Cerebellar cortex (tissue), 1 donor: Measurements from ENCODE around the gene BTBD1.
"Not testable (repeated sequence)": the region's sequence is repeated elsewhere in the genome, so short reads cannot be mapped to it uniquely, and the experiment has no call there.

Experiments used
- DNase-seq: peaks from one replicate; pipeline ENCODE4 v3.0.0-alpha.2; 2015; ENCODE audit warnings: low spot score

BTBD1 gene

DNA sequence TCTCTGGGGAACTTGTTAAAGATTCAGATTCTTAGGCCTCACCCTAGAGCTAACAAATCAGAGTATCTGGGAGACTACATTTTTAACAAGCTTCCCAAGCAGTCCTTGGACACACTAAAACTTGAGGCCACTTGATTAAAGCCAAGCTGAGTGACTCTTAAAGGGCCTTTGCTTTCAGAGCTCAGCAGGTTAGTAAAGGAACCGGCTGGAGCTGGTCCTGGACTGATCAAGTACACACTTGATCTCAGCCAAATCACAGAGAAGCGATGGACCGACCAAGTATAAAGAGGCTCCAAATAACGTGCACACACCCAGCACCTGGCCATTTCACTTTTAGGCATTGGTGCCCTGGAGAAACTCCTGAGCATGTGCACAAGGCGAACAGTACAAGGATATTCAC lies 27.5 kb upstream of the BTBD1 start:
- DNase-seq = no peak

DNA sequence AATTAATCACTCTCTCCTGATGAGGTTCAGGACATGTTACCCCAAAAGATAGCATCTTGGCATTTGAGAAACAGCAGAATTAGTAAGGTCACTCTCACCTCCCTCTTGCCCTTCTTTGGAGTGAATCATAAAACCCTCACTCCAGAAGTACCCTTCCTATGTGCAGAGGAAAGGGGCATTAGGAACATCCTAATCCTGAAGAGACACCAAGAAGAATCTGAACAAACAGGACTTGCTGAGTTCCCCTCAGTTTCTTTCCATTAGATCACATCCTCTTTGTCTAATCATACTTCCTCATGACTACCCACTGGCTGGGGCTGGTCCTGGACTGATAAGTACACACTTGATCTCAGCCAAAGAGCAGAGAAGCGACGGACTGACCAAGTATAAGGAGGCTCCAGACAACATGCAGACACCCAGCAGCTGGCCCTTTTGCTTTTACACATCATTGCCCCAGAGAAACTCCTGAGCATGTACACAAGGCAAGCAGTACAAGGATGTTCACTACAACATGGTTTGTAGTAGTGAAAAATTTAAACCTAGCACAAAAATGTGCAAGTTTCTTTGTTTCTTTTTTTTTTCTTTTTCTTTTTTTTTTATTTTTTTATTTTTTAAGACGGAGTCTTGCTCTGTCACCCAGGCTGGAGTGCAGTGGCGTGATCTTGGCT lies 25.4 kb upstream of the BTBD1 start:
- no peak for DNase-seq

DNA sequence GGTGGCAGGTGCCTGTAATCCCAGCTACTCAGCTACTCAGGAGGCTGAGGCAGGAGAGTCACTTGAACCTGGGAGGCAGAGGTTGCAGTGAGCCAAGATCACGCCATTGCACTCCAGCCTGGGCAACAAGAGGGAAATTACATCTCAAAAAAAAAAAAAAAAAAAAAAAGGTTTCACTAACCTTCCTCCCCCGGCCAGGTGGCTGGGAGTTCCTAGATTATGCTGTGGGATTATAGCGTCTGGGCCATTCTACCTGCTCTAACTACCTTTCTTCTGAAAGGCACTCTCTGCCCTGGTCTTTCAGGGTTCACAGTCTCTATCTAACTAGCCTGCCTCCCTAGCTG lies 24.9 kb upstream of the BTBD1 start:
- DNase-seq = not testable (repeated sequence)

DNA sequence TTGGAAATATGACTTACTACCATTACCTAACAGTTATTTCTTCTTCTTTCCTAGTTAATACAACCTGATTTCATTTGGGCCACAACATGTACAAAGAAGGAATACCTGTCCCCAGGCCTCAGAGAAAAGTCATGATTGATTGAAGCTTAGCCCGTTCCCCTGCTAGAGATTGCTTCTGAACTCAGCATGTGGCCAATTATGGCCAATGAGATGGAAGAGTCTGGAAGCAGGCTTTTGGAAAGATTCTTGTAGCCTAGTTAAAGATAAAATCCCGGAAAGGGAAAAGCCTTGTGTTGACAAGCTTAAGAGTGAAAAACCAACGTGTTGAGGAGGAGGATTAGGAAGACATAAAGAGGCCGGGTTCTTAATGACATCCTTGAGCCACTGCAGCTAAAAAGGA lies 23.4 kb upstream of the BTBD1 start:
- no peak for DNase-seq

DNA sequence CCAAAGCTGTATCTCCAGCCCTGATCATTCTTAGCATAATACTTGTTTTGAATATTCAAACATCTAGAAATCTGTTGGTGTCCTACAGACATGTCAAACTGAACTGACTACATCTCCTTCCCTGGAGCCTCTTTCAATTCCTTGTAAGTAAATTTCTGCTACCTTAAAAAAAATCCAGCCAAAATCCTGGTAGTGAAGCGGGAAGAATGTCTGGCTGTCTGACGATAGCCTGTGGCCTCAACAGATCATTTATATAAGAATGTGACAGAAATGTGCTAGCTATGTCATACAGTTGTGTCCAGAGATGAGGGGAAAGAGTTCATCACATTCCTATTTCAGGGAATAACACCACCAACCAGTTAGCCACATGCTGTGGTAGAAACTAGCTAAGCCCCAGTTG lies 21.8 kb upstream of the BTBD1 start:
- no peak for DNase-seq

DNA sequence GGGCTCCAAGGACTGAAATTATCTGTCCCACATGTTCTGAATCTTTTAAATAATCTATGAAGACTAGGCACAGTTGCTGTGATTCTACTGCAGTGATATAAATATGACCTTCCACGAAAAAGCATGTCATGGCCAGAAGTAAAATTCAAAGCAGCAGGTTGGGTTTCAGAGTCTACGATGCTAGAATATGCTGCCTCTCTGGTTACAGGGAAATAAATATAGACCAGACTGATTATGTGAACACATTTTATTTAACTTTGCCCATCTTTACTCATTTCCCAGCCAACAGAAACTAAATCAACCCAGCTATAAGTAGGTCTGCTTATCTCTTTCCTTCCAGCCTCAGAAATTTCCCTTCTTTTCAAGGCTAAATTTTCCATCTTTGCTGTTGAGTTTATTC lies 20.5 kb upstream of the BTBD1 start:
- no peak for DNase-seq

DNA sequence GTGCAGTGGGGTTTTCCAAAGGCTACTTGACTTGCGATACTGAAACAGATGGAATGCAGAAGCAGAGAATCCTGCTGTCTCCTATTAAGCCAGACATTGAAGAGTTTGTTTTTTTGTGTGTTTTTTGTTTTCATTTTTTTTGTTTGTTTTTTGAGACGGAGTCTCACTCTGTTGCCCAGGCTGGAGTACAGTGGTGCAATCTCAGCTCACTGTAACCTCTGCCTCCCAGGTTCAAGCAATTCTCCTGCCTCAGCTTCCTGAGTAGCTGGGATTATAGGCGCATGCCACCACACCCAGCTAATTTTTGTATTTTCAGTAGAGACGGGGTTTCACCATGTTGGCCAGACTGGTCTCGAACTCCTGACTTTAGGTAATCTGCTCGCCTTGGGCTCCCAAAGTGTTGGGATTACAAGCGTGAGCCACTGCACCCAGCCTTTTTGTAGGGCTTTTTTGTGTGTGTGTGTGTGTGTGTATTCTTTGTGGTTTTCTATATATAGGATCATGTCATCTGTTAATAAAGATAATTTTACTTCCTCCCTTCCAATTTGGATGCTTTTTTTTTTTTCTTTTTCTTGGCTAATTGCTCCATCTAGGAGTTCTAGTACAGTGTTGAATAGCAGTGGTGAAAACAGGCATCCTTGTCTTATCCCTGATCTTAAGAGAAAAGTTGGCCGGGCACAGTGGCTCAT lies 19.0 kb upstream of the BTBD1 start:
- DNase-seq = not testable (repeated sequence)

DNA sequence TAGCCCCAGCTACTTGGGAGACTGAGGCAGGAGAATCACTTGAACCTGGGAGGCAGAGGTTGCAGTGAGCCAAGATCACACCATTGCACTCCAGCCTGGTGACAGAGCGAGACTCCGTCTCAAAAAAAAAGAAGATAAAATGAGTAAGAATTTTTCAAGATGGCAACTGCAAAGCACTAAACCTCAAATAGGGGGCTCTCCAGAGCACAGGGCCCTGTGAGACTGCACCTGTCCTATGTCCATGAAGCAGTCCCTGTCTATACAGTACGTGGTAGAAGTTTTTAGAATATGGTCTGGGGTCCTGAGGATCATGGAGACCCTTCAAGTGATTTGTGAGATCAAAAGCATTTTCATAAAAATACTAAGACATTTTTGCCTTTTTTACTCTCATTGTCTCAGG lies 18.4 kb upstream of the BTBD1 start:
- DNase-seq = not testable (repeated sequence)

DNA sequence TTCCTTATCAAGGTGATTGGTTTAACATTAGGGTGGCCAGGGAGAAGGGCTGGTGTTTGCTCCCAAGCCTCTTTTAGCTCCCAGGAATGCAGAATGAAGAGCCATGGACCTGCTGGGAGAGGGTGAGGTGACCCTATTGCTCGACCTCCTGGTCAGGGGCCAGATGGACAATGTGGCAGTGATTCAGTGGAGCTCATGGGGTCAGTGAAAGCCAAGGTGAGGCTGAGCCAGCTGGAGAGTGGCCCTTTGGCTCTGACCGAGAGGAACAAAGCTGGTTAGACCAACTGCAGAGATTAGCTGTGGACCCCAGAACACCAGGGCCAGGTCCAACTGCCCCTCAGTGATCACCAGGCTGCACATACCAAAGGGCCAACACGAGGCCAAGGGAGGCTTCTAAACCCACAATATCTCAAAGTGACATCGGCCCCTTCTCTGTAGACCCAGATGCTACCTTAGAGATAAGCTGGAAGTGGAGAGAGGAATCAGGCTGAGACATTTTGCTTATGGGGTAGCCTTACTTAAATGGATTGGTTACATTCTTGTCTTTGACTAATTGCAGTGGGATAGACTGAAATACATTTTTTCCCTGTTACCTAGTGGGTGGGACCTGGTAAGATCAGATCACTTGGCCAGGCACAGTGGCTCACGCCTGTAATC lies 15.8 kb upstream of the BTBD1 start:
- no peak for DNase-seq

DNA sequence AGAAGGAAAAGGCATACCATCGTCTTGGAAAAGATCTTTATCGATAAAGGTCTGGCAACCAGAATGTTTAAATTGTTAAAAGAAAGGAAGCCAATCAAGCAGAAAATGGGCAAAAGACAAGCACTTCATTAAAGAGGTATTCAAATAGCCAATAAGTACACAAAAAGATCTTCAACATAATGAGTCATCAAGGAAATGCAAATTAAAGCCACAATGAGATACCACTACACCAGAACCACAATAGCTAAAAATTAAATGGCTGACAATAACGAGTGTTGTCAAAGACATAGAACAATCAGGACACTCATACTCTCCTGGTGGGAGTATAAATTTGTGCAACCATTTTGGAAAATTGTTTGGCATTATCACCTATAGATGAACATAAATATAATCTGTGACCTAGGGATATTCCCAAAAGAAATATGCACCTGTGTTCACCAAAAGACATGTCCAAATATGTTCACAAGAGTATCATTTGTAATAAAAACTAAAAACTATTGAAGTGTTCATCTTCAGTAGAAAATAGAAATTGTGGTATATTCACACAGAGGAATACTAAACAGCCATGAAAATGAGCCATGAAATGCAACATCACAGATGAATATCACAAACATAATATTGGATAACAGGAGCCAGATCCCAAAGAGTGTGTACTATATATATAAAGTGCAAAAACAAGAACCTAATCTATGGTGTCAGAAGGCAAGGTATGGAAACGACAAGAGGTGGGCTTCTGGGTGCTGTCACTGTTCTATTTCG lies 14.4 kb upstream of the BTBD1 start:
- no peak for DNase-seq

DNA sequence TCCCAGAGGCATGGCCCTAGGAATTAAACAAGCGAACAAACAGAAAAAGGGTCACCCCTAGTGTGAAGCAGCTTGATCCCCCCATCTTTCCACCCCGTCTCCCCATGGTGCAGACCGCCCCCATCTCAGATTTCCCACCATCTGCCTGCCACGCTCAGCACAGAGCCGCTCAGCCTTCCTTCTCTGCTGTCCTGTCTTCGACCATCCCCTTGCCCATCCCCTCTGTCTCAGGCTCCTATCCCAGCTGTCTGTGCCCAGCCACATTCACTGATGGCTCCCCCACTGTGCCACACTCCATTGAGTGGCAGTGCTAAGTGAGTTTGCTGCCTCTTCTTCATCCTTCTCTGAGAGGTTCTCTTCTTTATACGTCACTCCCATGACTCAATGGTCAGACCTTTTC lies 11.7 kb upstream of the BTBD1 start:
- no peak for DNase-seq

DNA sequence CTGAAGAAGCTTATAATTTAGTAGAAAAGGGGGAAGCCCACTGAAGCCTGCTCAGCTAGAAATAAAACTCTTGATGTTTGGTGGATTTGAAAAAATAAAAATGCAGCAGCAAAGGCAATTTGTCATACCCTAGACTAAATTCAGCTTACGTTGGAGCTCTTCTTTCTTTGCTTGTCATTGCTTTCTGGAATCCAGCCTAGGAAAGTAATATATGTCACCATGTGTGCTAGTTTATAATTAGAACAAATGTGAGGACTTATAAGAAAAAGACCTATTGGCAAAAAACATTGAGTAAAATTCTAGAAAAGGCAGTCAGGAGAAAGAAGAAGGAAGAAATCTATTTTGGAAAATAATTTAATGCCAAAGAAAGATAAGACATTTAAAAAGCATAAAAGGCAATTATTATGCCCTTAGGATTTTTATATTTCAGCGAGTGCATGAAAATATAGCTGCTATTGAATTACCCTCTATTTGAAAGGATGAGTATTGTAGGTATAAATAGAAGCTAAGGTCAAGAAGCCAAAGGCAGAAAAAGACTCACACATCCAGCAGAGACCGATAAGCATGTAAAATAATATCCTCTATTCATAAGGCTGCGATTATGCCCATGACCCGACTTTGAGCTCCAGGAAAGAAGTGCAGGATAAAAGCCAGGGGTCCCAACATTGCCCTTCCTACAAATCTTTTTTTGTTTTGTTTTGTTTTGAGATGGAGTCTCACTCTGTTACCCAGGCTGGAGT lies 10.6 kb upstream of the BTBD1 start:
- DNase-seq = no peak

DNA sequence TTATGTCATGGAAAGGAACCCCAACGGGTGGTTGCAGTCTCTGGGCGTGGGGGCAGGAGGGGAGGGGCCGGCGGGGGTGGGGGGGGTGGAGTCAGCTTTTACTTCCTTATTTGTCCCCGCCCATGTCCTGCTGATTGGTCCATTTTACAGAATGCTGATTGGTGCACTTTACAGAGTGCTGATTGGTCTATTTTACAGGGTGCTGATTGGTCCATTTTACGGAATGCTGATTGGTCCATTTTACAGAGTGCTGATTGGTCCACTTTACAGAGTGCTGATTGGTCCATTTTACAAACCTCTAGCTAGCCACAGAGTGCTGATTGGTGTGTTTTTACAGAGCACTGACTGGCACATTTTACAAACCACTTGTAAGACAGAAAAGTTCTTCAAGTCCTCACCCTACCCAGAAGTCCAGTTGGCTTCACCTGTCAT lies 2.2 kb upstream of the BTBD1 start:
- not testable (repeated sequence) for DNase-seq

DNA sequence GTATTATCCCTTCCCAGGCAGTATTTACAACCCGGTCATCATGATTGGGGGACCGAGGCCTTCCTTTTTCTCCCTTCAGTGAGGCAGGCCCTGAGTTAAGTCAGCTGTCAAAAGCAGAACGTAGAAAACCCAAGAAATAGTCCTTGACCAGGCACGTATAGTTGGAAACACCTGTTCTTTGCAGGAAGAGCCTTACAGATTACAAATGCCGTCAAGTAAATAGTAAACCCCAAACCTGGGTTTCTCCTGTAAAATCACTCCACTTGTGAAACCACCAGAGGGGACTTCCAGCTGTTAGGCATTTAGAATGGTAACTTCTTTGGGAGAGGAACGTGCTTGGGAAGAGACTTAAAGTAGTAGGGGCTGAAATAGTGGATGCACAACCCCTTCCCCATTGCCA lies 1.0 kb upstream of the BTBD1 start:
- DNase-seq = no peak

DNA sequence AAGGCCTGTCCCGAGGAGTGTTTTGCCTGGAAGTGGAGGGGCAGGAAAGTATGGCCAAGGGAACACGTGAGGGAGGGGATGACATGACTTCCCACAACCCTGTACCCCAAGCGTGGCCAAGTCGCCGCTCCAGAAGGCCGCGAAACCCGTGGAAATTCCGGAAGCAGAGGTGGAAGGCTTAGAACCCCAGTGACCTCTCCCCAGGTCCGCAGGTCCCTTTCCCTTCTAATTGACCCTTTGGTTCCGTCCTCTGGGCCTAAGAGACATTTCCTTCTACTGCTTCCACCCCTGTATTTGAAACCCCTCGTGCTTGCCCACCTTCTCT lies 548 bp upstream of the BTBD1 start:
- no peak for DNase-seq

DNA sequence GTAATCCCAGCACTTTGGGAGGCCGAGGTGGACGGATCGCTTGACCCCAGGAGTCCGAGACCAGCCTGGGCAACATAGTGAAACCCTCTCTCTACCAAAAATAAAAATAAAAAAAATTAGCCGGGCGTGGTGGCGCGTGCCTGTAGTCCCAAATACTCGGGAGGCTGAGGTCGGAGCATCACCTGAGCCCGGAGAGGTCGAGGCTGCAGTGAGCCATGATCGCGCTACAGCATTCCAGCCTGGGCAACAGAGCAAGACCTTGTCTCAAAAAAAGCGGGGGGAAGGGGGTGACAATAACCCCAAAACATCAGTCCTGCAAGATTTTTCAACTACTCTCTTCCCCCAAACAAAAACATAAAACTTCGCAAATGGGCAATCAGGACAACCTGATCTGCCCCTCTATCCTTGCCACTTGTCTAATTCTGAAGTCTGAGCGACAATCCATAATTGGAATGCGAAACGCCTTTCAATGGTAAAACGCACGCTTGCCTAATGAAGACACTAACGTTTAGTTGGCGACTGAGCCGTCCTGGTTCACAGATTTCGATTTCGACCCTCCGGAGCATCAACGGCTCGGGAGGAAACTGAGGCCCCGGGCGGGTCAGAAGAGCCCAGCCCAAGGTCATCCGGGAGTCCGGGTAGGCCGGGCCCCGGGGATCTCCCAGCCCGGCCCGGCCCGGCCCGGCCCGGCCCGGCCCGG lies 868 bp downstream of the BTBD1 start:
- DNase-seq = peak; percentile 24

DNA sequence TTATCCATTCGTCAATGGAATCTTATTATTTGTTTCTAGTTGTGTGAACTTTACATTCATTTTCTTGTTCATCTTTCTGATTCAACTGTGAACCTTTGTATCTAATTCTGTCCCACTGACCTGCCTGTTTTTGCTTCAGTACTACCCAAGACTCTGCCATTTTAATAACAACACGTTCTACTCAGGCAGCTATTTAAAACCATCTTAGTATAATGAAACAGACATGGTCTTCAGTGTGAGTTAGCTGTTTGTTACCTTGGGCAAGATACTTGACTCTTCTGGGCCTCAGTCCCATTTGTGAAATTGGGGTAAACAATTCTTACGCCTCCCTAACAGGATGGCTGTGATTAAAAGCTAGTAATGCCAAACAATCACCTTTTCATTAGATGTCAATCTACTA lies 1.6 kb downstream of the BTBD1 start:
- no peak for DNase-seq

DNA sequence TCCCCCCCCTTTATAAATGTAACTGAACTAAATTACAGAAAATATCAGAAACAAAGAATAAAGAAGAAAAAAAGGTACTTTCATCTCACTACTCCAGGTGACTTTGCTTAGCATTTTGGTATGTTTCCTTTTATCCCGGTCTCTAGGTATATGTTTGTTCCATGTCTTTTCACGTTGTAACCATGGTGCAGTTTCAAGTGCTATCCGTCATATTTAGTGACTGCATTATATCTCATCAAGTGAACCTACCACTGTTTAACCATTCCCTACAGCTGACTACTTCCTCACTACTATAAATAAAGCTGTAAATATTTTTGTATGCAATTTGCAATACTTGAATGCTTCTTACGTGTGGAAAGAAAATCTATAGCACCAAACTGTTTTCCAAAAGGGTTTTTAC lies 2.2 kb downstream of the BTBD1 start:
- DNase-seq = no peak

DNA sequence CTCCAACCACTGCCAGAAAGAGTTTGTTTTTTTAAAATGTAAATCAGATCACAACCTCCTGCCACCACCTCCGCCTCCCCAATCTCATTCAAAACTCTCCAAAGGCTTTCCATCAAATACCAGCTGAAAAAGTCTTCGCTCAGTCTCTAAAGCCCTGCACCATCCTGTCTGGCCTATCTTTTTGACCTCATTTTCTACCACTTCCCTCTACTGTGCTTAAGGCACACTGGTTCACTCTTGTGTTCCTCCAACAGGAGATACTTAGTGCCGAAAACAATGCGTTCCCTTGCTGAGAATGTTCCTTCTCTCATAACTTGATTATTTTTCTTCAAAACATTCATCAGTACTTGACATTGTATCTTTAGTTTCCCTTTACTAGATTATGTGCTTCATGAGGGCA lies 3.5 kb downstream of the BTBD1 start:
- DNase-seq = no peak

DNA sequence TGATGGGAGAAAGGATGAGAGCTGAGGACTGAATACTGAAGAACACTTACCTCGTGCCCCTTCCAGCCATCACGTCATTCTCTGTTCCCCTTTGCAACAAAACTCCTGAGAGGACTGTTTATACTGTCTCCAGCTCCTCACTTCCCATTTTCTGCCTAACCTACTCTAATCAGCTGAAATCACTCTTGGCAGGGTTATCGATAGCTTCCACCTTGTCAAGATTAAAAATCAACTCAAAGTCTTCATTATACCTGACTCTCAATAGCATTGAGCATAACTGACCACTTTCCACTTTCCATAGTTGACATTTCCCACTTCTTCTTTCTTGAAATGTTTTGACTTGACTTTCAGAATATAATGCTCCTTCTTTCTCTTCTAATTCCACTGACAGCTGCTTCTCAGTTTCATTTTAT lies 4.3 kb downstream of the BTBD1 start:
- no peak for DNase-seq

DNA sequence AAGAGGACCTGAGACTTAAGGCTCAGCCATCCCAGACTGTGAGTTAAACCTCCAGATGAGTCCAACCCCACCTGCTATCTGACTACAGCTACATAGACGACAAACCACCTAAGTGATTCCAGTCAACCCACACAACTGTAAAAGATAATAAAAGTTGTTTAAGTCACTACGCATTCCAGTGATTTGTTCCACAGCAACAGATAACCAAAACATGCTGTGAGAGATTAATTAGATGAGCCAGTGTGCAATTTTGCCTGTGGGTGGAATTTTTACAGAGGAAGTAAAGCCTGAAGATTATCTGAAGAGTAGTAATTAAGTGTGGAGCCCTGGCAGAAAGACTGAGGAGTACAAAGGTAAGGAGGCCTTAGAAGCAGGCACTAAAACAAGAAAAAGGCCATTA lies 5.4 kb downstream of the BTBD1 start:
- DNase-seq = no peak
